GM23248 (cell line): ENCODE data around the gene ADAMTSL2. TPM values are rescaled to one million over a fixed set of nuclear protein-coding genes. Genes with fewer than 3 reads are reported as not detected.

Experiments
- DNase-seq: peaks from one replicate; pipeline ENCODE4 v3.0.0-alpha.2; 2015
- H2AFZ ChIP-seq: fragments of 200-600 bp; sonication (generic); 2 replicates; pipeline ENCODE4 v1.6.1; 2016; ENCODE audit warnings: antibody characterized with exemption
- H3F3A ChIP-seq: fragments of 200-600 bp; sonication (generic); 2 replicates; pipeline ENCODE4 v1.6.1; 2016; ENCODE audit warnings: mild to moderate bottlenecking, antibody characterized with exemption, mixed run types; ENCODE audit not compliant: insufficient read depth
- H3K27ac ChIP-seq: fragments of 200-600 bp; sonication (generic); 2 replicates; pipeline ENCODE4 v1.5.1; 2016; ENCODE audit warnings: mild to moderate bottlenecking
- H3K27me3 ChIP-seq: fragments of 200-600 bp; sonication (generic); replicated peaks from 2 replicates; pipeline ENCODE4 v1.6.1; 2016; ENCODE audit warnings: mild to moderate bottlenecking; ENCODE audit not compliant: insufficient read depth
- H3K36me3 ChIP-seq: fragments of 200-600 bp; sonication (generic); 2 replicates; pipeline ENCODE4 v1.6.1; 2016; ENCODE audit warnings: low read depth, mild to moderate bottlenecking
- H3K4me1 ChIP-seq: fragments of 200-600 bp; sonication (generic); 2 replicates; pipeline ENCODE4 v1.6.1; 2016; ENCODE audit warnings: mild to moderate bottlenecking; ENCODE audit not compliant: insufficient read depth
- H3K4me2 ChIP-seq: fragments of 200-600 bp; sonication (generic); one replicate; pipeline ENCODE4 v1.6.1; 2016; ENCODE audit warnings: mild to moderate bottlenecking; ENCODE audit not compliant: unreplicated experiment
- H3K4me3 ChIP-seq: fragments of 200-600 bp; sonication (generic); 2 replicates; pipeline ENCODE4 v1.5.1; 2016; ENCODE audit warnings: mild to moderate bottlenecking
- H3K79me2 ChIP-seq: fragments of 200-600 bp; sonication (generic); 2 replicates; pipeline ENCODE4 v1.6.1; 2016; ENCODE audit warnings: mild to moderate bottlenecking; ENCODE audit not compliant: insufficient read depth
- H3K9ac ChIP-seq: fragments of 200-600 bp; sonication (generic); 2 replicates; pipeline ENCODE4 v1.6.1; 2016; ENCODE audit warnings: mild to moderate bottlenecking
- H3K9me2 ChIP-seq: fragments of 200-600 bp; sonication (generic); 2 replicates; pipeline ENCODE4 v1.6.1; 2016; ENCODE audit warnings: mixed run types, mild to moderate bottlenecking, moderate library complexity; ENCODE audit not compliant: insufficient read depth
- H3K9me3 ChIP-seq: fragments of 200-600 bp; sonication (generic); one replicate; pipeline ENCODE4 v1.6.1; 2017; ENCODE audit warnings: low read depth
- H4K20me1 ChIP-seq: fragments of 200-600 bp; sonication (generic); 2 replicates; pipeline ENCODE4 v1.6.0; 2016; ENCODE audit not compliant: insufficient read depth
- EZH2 ChIP-seq: fragments of 200-600 bp; sonication (generic); IDR thresholded peaks from 2 replicates; pipeline ENCODE4 v1.6.1; 2018; ENCODE audit warnings: antibody characterized with exemption, mild to moderate bottlenecking; ENCODE audit not compliant: insufficient read depth, poor library complexity, severe bottlenecking
- EZH2phosphoT487 ChIP-seq: fragments of 200-600 bp; sonication (generic); IDR thresholded peaks from 2 replicates; pipeline ENCODE4 v1.6.1; 2018; ENCODE audit warnings: antibody characterized with exemption, moderate library complexity, mild to moderate bottlenecking, low read depth; ENCODE audit not compliant: insufficient read depth
- WGBS, 2 experiments: methylation state at CpG; one replicate each; pipeline ENCODE4 v1.1.6; 2015 to 2017; ENCODE audit warnings: low lambda C conversion rate in 2 of 2, low coverage in 1 of 2; ENCODE audit errors: missing lambda C conversion rate in 2 of 2; 5-methylcytosine and 5-hydroxymethylcytosine counted together
- in situ Hi-C: fragments of 300-500 bp; cut with MboI; formaldehyde crosslinking; loops from 2 replicates; pipeline ENCODE4 v1.15.0; 2020
- polyA plus RNA-seq: library from polyadenylated mRNA; unstranded; fragments of >200 nt; fragmentation: Nextera tagmentation; extraction: Ambion mirVana; gene quantifications from 2 replicates; pipeline ENCODE4 v1.2.1, GENCODE V29; 2016
- total RNA-seq: library from RNA; depleted of rRNA; stranded (reverse); fragments of >200 nt; shearing (Covaris generic); gene quantifications from 2 replicates; pipeline ENCODE4 v1.2.3, GENCODE V29; 2014

The ADAMTSL2 gene
- total and polyA plus RNA-seq, 2 experiments from 2014 or later, result 0.11 TPM; not detected in 1

- Histone ChIP-seq H3K4me3 (no peak overlapping the region), H3K27ac (no peak overlapping the region), H3K27me3 (no peaks in the 10 kb centered on the region), H3K36me3 (no peaks in the 10 kb centered on the region), H3K9me3 (no peaks in the 10 kb centered on the region), H3K4me1 (no peaks in the 10 kb centered on the region), H3F3A (peaks cover 5% of the 10 kb centered on the region; the same call in 1 of the 2 replicates), H3K4me2 (no peak overlapping the region), H3K9ac (no peak overlapping the region), H3K79me2 (no peaks in the 10 kb centered on the region), H4K20me1 (no peaks in the 10 kb centered on the region), H3K9me2 (no peaks in the 10 kb centered on the region), H2AFZ (no peak overlapping the region)
- DNase-seq, result no peak
- in situ Hi-C loops, result no loop called here
- WGBS, 2 experiments, result 57 to 58% methylated on average over 17 of the region's 17 CpGs
- TF ChIP-seq EZH2phosphoT487 (no peak), EZH2 (no peak)
These were observed 58.4 kb downstream of the ADAMTSL2 start for GRCh38 chr9:133592731-133593409.

- in situ Hi-C loops, result no loop called here
- no peak overlapping the region for H3K4me2 ChIP-seq
- H3K4me3 ChIP-seq, result no peak overlapping the region
- H3K27me3 ChIP-seq, result no peaks in the 10 kb centered on the region
- no peaks in the 10 kb centered on the region for H3K79me2 ChIP-seq
- TF ChIP-seq EZH2phosphoT487 (no peak), EZH2 (no peak)
- H3K9me2 ChIP-seq, result no peaks in the 10 kb centered on the region
- 55 to 58% methylated on average over 15 of the region's 15 CpGs for WGBS, 2 experiments
- no peaks in the 10 kb centered on the region for H3K4me1 ChIP-seq
- no peak overlapping the region for H3K27ac ChIP-seq
- no peak overlapping the region for H2AFZ ChIP-seq
- no peaks in the 10 kb centered on the region for H4K20me1 ChIP-seq
- peaks cover 5% of the 10 kb centered on the region; the same call in 1 of the 2 replicates for H3F3A ChIP-seq
- no peak for DNase-seq
- H3K9me3 ChIP-seq, result no peaks in the 10 kb centered on the region
- no peak overlapping the region for H3K9ac ChIP-seq
- no peaks in the 10 kb centered on the region for H3K36me3 ChIP-seq
These were observed 59.2 kb downstream of the ADAMTSL2 start for GRCh38 chr9:133593587-133594253.

- WGBS, 2 experiments, result 71 to 80% methylated on average over 2 of the region's 2 CpGs
- TF ChIP-seq EZH2 (no peak), EZH2phosphoT487 (no peak)
These were observed 59.8 kb downstream of the ADAMTSL2 start for GRCh38 chr9:133594310-133594709.

GRCh38 chr9:133595910-133596309, 61.4 kb downstream of the ADAMTSL2 start:
- WGBS, 2 experiments, result 35 to 52% methylated on average over 7 to 8 of the region's 8 CpGs
- Histone ChIP-seq H3F3A (peaks cover 5% of the 10 kb centered on the region; the same call in 1 of the 2 replicates), H3K9me3 (no peaks in the 10 kb centered on the region), H3K27me3 (no peaks in the 10 kb centered on the region), H2AFZ (no peak overlapping the region), H3K4me1 (no peaks in the 10 kb centered on the region), H3K27ac (no peak overlapping the region), H3K9ac (no peak overlapping the region), H3K9me2 (no peaks in the 10 kb centered on the region), H4K20me1 (no peaks in the 10 kb centered on the region), H3K36me3 (no peaks in the 10 kb centered on the region), H3K4me2 (no peak overlapping the region), H3K4me3 (no peak overlapping the region), H3K79me2 (no peaks in the 10 kb centered on the region)
- in situ Hi-C loops, result no loop called here
- TF ChIP-seq EZH2 (no peak), EZH2phosphoT487 (no peak)
- no peak for DNase-seq

More at GRCh38 chr9:133594310-133594709, 59.8 kb downstream of the ADAMTSL2 start:
- Histone ChIP-seq H4K20me1 (no peaks in the 10 kb centered on the region), H3F3A (peaks cover 5% of the 10 kb centered on the region; the same call in 1 of the 2 replicates), H3K4me1 (no peaks in the 10 kb centered on the region), H3K79me2 (no peaks in the 10 kb centered on the region), H3K9me2 (no peaks in the 10 kb centered on the region), H3K27me3 (no peaks in the 10 kb centered on the region), H3K36me3 (no peaks in the 10 kb centered on the region), H2AFZ (no peak overlapping the region), H3K9ac (no peak overlapping the region), H3K4me3 (no peak overlapping the region), H3K4me2 (no peak overlapping the region), H3K27ac (no peak overlapping the region), H3K9me3 (no peaks in the 10 kb centered on the region)
- no peak for DNase-seq
- in situ Hi-C loops, result no loop called here
